CD4-positive, CD25-positive, alpha-beta regulatory T cell (primary cell): Measurements from ENCODE around the gene KCNG2. TPM values are rescaled to one million over a fixed set of nuclear protein-coding genes. Genes with fewer than 3 reads are reported as not detected.

Source experiments
- ATAC-seq, 2 donors: fragments of 150-1000 bp; cut with Tn5 transposase; one replicate each; pipeline ENCODE4 v1.10.0; 2021; ENCODE audit warnings: low read depth in 2 of 2, moderate number of reproducible peaks in 2 of 2, moderate library complexity in 1 of 2
- DNase-seq, 3 donors: peaks; one replicate each; pipeline versions ENCODE4 v3.0.0 to v3.0.0-alpha.2; 2012 to 2022; ENCODE audit warnings: mixed read lengths in 1 of 3
- H3K27ac ChIP-seq: one replicate; pipeline ENCODE4 v1.7.0; 2013; ENCODE audit warnings: mild to moderate bottlenecking, low read length; ENCODE audit not compliant: insufficient read depth, poor library complexity, severe bottlenecking
- H3K27me3 ChIP-seq: one replicate; pipeline ENCODE4 v1.7.0; 2013; ENCODE audit warnings: low read length; ENCODE audit not compliant: control insufficient read depth, insufficient read depth
- H3K36me3 ChIP-seq: one replicate; pipeline ENCODE4 v1.7.0; 2013; ENCODE audit warnings: mild to moderate bottlenecking, low read length, moderate library complexity; ENCODE audit not compliant: control insufficient read depth, insufficient read depth
- H3K4me1 ChIP-seq: 2 replicates; pipeline ENCODE4 v1.7.0; 2013; ENCODE audit warnings: mild to moderate bottlenecking, low read length; ENCODE audit not compliant: insufficient read depth, control insufficient read depth, poor library complexity, severe bottlenecking
- H3K4me3 ChIP-seq: one replicate; pipeline ENCODE4 v1.7.0; 2013; ENCODE audit warnings: low read depth, mild to moderate bottlenecking, low read length, moderate library complexity
- H3K9me3 ChIP-seq, 2 experiments: 1 replicate in 1 of 2; 2 replicates in 1 of 2; pipeline ENCODE4 v1.7.0; 2013; ENCODE audit warnings: low read length in 2 of 2, mild to moderate bottlenecking in 1 of 2, moderate library complexity in 1 of 2; ENCODE audit not compliant: control insufficient read depth in 2 of 2
- H3K27ac Mint-ChIP-seq, 3 donors: one replicate each; pipeline ENCODE4 v1.8.0; 2020 to 2022; ENCODE audit warnings: mild to moderate bottlenecking in 3 of 3, mixed read lengths in 3 of 3, moderate library complexity in 2 of 3
- H3K27me3 Mint-ChIP-seq: one replicate; pipeline ENCODE4 v1.8.0; 2022; ENCODE audit warnings: mild to moderate bottlenecking, mixed read lengths
- H3K36me3 Mint-ChIP-seq: one replicate; pipeline ENCODE4 v1.8.0; 2020; ENCODE audit warnings: mixed read lengths
- H3K4me1 Mint-ChIP-seq, 4 donors: one replicate each; pipeline ENCODE4 v1.8.0; 2020 to 2022; ENCODE audit warnings: mixed read lengths in 4 of 4, mild to moderate bottlenecking in 1 of 4
- H3K4me3 Mint-ChIP-seq, 4 donors: one replicate each; pipeline ENCODE4 v1.8.0; 2020 to 2022; ENCODE audit warnings: mild to moderate bottlenecking in 4 of 4, mixed read lengths in 4 of 4, moderate library complexity in 3 of 4
- H3K9me3 Mint-ChIP-seq, 7 donors: one replicate each; pipeline ENCODE4 v1.8.0; 2020 to 2022; ENCODE audit warnings: mixed read lengths in 7 of 7, mild to moderate bottlenecking in 3 of 7, moderate library complexity in 2 of 7
- polyA plus RNA-seq, 4 donors: library from polyadenylated mRNA; unstranded; fragments of 300-500 nt; fragmentation: Illumina TruSeq; gene quantifications; one replicate each; pipeline ENCODE4 v1.2.3, GENCODE V29; 2021
- total RNA-seq: library from RNA; stranded (reverse); gene quantifications from one replicate; pipeline ENCODE4 v1.2.3, GENCODE V29; 2022

KCNG2 gene
- total and polyA plus RNA-seq, 5 donors from 2014 or later: not detected

- DNase-seq: no peak
- H3K4me1 ChIP-seq: no peaks in the 10 kb centered on the region
- no peaks in the 10 kb centered on the region for H3K27me3 ChIP-seq
- Mint-ChIP-seq H3K36me3 (peaks cover 5% of the 10 kb centered on the region), H3K27ac (no peak overlapping the region), H3K4me3 (peak overlapping the region in 1 of 4 donors; percentile 27), H3K9me3 (peaks cover 0 to 50% (median 22%) of the 10 kb centered on the region in 7 donors), H3K27me3 (no peaks in the 10 kb centered on the region), H3K4me1 (no peaks in the 10 kb centered on the region)
- H3K36me3 ChIP-seq: no peaks in the 10 kb centered on the region
- no peak for ATAC-seq
- H3K4me3 ChIP-seq: no peak overlapping the region
- no peak overlapping the region for H3K27ac ChIP-seq
- H3K9me3 ChIP-seq: peaks cover 31 to 46% of the 10 kb centered on the region in 2 experiments
These were observed 100.3 kb downstream of the KCNG2 start for GRCh38 chr18:79897940-79898625.

DNA sequence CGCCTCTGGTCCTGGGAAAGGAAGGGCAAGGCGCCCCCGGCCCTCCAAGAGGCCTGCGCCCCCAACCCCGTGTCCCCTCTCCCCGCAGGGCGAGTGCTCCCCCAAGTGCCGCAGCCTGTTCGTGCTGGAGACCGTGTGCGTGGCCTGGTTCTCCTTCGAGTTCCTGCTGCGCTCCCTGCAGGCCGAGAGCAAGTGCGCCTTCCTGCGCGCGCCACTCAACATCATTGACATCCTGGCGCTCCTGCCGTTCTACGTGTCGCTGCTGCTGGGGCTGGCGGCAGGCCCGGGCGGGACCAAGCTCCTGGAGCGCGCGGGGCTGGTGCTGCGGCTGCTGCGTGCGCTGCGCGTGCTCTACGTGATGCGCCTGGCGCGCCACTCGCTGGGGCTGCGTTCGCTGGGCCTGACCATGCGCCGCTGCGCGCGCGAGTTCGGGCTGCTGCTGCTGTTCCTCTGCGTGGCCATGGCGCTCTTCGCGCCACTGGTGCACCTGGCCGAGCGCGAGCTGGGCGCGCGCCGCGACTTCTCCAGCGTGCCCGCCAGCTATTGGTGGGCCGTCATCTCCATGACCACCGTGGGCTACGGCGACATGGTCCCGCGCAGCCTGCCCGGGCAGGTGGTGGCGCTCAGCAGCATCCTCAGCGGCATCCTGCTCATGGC, 101.3 kb downstream of the KCNG2 start:
- no peaks in the 10 kb centered on the region for H3K4me1 ChIP-seq
- peaks cover 23 to 36% of the 10 kb centered on the region in 2 experiments for H3K9me3 ChIP-seq
- peaks cover 5% of the 10 kb centered on the region for H3K36me3 Mint-ChIP-seq
- H3K4me3 ChIP-seq: no peak overlapping the region
- H3K27me3 Mint-ChIP-seq: no peaks in the 10 kb centered on the region
- DNase-seq (no peak), ATAC-seq (no peak)
- H3K27me3 ChIP-seq: no peaks in the 10 kb centered on the region
- no peak overlapping the region for H3K27ac ChIP-seq
- H3K4me1 Mint-ChIP-seq: no peaks in the 10 kb centered on the region
- no peak overlapping the region for H3K27ac Mint-ChIP-seq
- H3K36me3 ChIP-seq: no peaks in the 10 kb centered on the region
- no peak overlapping the region for H3K4me3 Mint-ChIP-seq
- H3K9me3 Mint-ChIP-seq: peaks cover 0 to 41% (median 16%) of the 10 kb centered on the region in 7 donors

GRCh38 chr18:79899609-79900445, 102.1 kb downstream of the KCNG2 start:
- H3K27ac Mint-ChIP-seq: no peak overlapping the region
- H3K9me3 Mint-ChIP-seq: peaks cover 0 to 37% (median 16%) of the 10 kb centered on the region in 7 donors
- Histone ChIP-seq H3K27ac (no peak overlapping the region), H3K4me3 (no peak overlapping the region), H3K36me3 (no peaks in the 10 kb centered on the region), H3K9me3 (peaks cover 19 to 34% of the 10 kb centered on the region in 2 experiments), H3K4me1 (no peaks in the 10 kb centered on the region), H3K27me3 (no peaks in the 10 kb centered on the region)
- ATAC-seq (no peak), DNase-seq (no peak)
- no peaks in the 10 kb centered on the region for H3K27me3 Mint-ChIP-seq
- peaks cover 5% of the 10 kb centered on the region for H3K36me3 Mint-ChIP-seq
- no peak overlapping the region for H3K4me3 Mint-ChIP-seq
- H3K4me1 Mint-ChIP-seq: no peaks in the 10 kb centered on the region

DNA sequence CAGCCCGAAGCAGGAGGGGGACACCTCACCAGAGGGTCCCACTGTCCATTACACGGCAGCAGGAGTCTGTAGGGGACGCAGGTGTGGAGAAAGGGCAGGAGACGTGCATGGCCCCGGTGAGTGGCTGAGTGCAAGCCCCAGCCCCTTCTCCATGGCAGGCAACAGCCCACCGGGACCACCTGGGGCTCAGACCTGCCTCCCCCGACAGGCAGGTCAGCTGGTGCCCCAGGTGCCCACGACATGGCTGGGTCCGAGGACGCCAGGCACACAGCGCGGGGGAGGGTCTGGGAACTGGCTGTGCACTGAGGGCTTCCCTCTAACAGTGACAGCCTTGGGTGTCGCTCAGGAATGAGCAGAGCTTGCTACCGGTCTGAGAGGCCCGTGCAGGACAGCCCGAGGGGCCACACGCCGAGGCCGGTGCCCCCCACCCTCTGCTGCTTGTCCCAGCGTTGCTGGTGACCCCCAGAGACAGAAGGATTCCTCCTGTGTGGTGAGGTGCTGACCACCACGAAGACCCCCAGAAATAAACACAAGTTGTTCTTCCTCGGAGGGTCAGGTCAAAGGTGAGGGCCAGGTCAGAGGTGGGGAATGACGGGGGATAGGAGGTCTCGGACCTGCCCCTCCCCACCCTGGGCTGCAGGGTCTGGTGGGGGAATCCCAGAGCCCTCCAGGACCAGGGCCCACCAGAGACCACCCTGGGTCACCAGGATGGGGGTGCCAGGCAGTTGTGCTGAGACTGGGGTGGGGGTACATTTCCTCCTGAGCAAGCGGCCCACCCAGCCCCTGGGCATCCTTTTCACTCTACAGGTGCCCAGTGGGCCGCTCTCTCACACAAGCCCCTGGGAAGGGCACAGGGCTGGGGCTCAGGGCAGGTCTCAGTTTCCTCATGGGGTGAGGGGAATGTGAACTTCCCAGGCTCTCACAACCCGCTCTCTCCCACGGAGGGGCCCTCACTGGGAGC, 103.2 kb downstream of the KCNG2 start:
- Mint-ChIP-seq H3K27ac (no peak overlapping the region), H3K27me3 (no peaks in the 10 kb centered on the region), H3K4me3 (no peak overlapping the region), H3K4me1 (peaks cover 0 to 2% (median under 1%) of the 10 kb centered on the region in 4 donors), H3K36me3 (peaks cover 9% of the 10 kb centered on the region), H3K9me3 (peaks cover 0 to 27% (median 11%) of the 10 kb centered on the region in 7 donors)
- Histone ChIP-seq H3K27me3 (no peaks in the 10 kb centered on the region), H3K27ac (no peak overlapping the region), H3K4me1 (no peaks in the 10 kb centered on the region), H3K4me3 (no peak overlapping the region), H3K36me3 (no peaks in the 10 kb centered on the region), H3K9me3 (peaks cover 12 to 29% of the 10 kb centered on the region in 2 experiments)
- no peak for ATAC-seq
- no peak for DNase-seq

GRCh38 chr18:79901665-79902064, 103.9 kb downstream of the KCNG2 start:
- no peak overlapping the region for H3K4me3 Mint-ChIP-seq
- DNase-seq (no peak), ATAC-seq (no peak)
- H3K36me3 Mint-ChIP-seq: peaks cover 13% of the 10 kb centered on the region
- H3K4me1 ChIP-seq: no peaks in the 10 kb centered on the region
- H3K27ac Mint-ChIP-seq: no peak overlapping the region
- peaks cover 0 to 7% (median 2%) of the 10 kb centered on the region in 4 donors for H3K4me1 Mint-ChIP-seq
- H3K4me3 ChIP-seq: no peak overlapping the region
- H3K27me3 Mint-ChIP-seq: no peaks in the 10 kb centered on the region
- peaks cover 7 to 21% of the 10 kb centered on the region in 2 experiments for H3K9me3 ChIP-seq
- no peaks in the 10 kb centered on the region for H3K27me3 ChIP-seq
- no peaks in the 10 kb centered on the region for H3K36me3 ChIP-seq
- peaks cover 0 to 23% (median 9%) of the 10 kb centered on the region in 7 donors for H3K9me3 Mint-ChIP-seq
- H3K27ac ChIP-seq: no peak overlapping the region

GRCh38 chr18:79902075-79902474, 104.3 kb downstream of the KCNG2 start:
- Mint-ChIP-seq H3K27ac (no peak overlapping the region), H3K9me3 (peaks cover 0 to 19% (median 6%) of the 10 kb centered on the region in 7 donors), H3K4me3 (no peak overlapping the region), H3K36me3 (peaks cover 13% of the 10 kb centered on the region), H3K27me3 (no peaks in the 10 kb centered on the region), H3K4me1 (peaks cover 0 to 7% (median 2%) of the 10 kb centered on the region in 4 donors)
- H3K9me3 ChIP-seq: peaks cover 3 to 17% of the 10 kb centered on the region in 2 experiments
- no peaks in the 10 kb centered on the region for H3K27me3 ChIP-seq
- DNase-seq: no peak
- H3K27ac ChIP-seq: no peak overlapping the region
- H3K4me3 ChIP-seq: no peak overlapping the region
- no peak for ATAC-seq
- no peaks in the 10 kb centered on the region for H3K36me3 ChIP-seq
- H3K4me1 ChIP-seq: no peaks in the 10 kb centered on the region

- Histone ChIP-seq H3K27ac (no peak overlapping the region), H3K36me3 (no peaks in the 10 kb centered on the region), H3K27me3 (no peaks in the 10 kb centered on the region), H3K4me3 (no peak overlapping the region), H3K4me1 (no peaks in the 10 kb centered on the region), H3K9me3 (peaks cover 0 to 11% of the 10 kb centered on the region in 2 experiments)
- Mint-ChIP-seq H3K36me3 (peaks cover 13% of the 10 kb centered on the region), H3K27me3 (no peaks in the 10 kb centered on the region), H3K4me3 (no peak overlapping the region), H3K27ac (no peak overlapping the region), H3K9me3 (peaks cover 0 to 13% (median under 1%) of the 10 kb centered on the region in 7 donors), H3K4me1 (peaks cover 0 to 7% (median 2%) of the 10 kb centered on the region in 4 donors)
- no peak for DNase-seq
- ATAC-seq: no peak
These were observed 104.9 kb downstream of the KCNG2 start for GRCh38 chr18:79902640-79903039.
